Suprapubic skin (tissue), 4 donors: Measurements from ENCODE around the gene RAE1.

Experiments used
- CTCF ChIP-seq, 2 donors: fragments of 200-600 bp in 1 of 2; fragments of 450-650 bp in 1 of 2; sonication (generic) in 1 of 2; IDR thresholded peaks; one replicate each; pipeline ENCODE4 v1.5.1; 2016 to 2019; ENCODE audit warnings: antibody characterized with exemption in 2 of 2, mild to moderate bottlenecking in 1 of 2, moderate library complexity in 1 of 2
- EP300 ChIP-seq: sonication (generic); formaldehyde crosslinking; IDR thresholded peaks from one replicate; pipeline ENCODE4 v1.6.1; 2017; ENCODE audit warnings: antibody characterized with exemption
- POLR2A ChIP-seq, 2 donors: fragments of 450-650 bp; IDR thresholded peaks; one replicate each; pipeline ENCODE4 v1.6.1; 2017; ENCODE audit warnings: antibody characterized with exemption in 2 of 2, mild to moderate bottlenecking in 2 of 2, moderate library complexity in 2 of 2
- POLR2AphosphoS5 ChIP-seq, 3 donors: sonication (generic); formaldehyde crosslinking; IDR thresholded peaks; one replicate each; pipeline ENCODE4 v1.6.1; 2017; ENCODE audit warnings: antibody characterized with exemption in 3 of 3

GRCh38 chr20:57353351-57353750 is 2.3 kb downstream of the RAE1 start:
- TF ChIP-seq CTCF (IDR thresholded peaks at IDR 0.05) (no peak), EP300 (no peak), POLR2A (IDR thresholded peaks at IDR 0.05) (no peak), POLR2AphosphoS5 (IDR thresholded peaks at IDR 0.05) (no peak)
